GM21619 (cell line): Measurements from ENCODE around the gene PIN4.
"Not testable (repeated sequence)": the region's sequence is repeated elsewhere in the genome, so short reads cannot be mapped to it uniquely, and the experiment has no call there.

ENCODE experiments used
- ATAC-seq: cut with Tn5 transposase; IDR thresholded peaks from one replicate; pipeline ENCODE4 v1.9.1; 2021; ENCODE audit not compliant: unreplicated experiment

PIN4 gene

GRCh38 chrX:72181178-72182125 lies at the start of gene PIN4:
Gene PIN4, plus strand, starts transcription at chrX:72181757. Its CDS starts 29 bp downstream, at chrX:72181786.
- ATAC-seq: peak; percentile 95

DNA sequence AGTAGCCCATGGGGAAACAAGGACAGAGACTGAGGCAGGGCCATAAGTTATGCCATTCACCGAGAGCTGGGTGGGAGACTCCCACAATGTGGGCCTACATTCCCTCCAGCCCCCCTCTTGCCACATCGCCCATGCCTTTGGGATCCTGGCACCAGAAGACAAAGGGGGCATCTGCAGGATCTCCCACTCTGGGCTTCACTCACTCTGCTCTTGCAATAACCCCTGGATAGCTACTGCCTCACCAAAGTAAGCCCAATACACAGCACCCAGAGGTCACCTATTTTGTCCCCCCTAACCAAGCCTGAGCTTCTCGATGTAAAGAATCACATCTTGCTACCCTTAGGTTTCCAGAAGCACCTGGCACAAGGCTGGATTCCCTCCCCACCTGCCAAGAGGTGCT lies 49.1 kb upstream of the PIN4 start:
- ATAC-seq: no peak

DNA sequence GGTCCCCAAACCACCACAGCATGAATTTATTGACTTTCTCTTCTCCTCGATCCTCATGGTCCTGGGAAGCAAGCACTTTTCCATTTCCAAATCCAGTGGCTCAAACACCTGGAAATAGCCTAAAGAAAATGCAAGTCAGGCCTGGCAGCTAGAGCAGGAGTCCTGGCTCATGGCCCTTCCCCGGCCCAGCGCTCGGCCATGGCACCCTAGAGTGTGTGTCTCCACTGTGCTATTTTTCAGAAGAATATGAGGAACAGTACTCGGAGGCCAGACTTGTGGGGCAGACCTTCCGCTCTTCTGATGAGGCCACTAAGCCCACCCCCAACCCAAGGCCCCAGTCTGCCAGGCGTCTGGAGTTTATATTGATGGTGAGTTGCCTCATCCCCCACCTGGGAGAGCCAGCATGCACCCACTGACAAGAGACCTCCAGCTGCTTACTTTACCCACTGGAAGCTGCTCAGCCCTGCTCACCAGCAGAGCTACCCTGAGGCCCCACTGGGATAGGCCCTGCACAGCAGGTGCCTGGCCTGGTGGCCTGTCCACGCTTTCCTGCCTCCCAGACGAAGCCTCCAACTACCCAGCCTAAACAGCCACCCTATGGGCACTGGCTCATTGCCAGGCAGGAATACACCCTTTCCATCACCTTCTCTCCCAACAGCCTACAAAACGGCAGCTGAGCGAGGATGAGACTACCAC lies 47.6 kb upstream of the PIN4 start:
- no peak for ATAC-seq

DNA sequence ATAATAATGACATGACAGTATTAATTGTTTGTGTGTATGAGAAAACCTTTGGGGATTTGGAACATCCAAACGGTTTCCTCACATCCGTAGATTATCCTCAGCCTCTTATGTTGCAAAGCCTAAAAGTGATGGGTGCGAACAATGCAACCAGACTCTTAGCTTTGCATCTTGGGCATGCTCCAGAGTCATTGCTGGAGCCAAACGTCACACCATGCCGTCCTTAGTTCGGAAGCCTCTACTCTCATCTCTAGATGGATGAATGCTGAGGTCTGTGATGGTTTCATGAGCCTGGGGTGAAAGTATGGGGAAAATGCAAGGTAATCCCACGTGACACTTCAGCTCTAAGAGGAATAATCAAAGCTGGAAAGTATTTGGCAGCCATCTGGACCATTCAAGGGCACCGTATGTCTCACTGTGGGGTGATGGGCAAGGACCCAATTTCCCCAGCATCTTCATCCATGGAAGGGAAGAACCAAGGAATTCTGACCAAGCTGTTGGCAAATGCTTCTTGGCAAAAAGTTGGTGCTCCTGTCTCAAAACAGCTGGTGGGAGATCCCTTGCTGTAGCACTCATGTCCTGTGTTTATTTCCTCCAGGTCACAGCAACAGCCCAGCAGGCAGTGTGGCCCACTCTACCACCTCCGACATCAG lies 43.6 kb upstream of the PIN4 start:
- no peak for ATAC-seq

DNA sequence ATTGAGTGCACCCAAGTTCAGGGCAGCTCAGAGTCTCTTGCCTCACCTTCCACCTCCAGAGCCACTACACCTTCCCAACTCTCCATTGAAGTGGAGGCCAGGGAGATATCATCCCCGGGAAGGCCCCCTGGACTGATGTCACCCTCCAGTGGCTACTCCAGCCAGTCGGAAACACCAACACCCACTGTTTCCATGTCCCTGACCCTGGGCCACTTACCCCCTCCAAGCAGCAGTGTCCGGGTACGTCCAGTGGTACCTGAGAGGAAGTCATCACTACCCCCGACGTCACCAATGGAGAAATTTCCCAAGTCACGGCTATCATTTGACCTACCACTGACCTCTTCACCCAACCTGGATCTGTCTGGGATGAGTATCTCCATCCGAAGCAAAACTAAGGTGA lies 42.0 kb upstream of the PIN4 start:
- no peak for ATAC-seq

DNA sequence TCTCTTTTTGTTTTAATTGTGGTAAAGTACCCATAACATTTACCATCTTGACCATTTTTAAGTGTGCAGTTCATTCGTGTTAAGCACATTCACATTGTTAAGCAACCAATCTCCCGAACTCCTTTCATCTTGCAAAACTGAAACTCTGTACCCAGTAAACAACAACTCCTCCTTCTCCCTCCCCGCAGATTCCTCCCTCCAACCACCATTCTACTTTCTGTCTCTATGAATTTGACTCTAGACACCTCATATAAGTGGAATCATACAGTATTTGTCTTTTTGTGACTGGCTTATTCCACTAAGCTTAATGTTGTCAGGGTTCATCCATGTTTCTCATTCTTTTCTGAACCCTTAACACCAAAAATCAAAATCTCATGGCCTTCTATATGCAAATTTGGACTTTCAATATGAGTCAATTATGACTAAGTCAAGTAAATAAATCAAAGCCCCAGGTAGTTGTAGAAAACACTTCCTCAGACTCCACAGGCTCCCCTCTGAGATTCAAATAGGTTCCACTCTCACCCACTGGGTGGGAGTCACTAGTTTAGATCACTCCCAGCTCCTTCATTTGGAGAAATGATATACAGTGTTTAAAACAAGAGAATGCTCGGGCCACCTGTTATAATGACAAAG lies 40.1 kb upstream of the PIN4 start:
- peak; percentile 62 for ATAC-seq

DNA sequence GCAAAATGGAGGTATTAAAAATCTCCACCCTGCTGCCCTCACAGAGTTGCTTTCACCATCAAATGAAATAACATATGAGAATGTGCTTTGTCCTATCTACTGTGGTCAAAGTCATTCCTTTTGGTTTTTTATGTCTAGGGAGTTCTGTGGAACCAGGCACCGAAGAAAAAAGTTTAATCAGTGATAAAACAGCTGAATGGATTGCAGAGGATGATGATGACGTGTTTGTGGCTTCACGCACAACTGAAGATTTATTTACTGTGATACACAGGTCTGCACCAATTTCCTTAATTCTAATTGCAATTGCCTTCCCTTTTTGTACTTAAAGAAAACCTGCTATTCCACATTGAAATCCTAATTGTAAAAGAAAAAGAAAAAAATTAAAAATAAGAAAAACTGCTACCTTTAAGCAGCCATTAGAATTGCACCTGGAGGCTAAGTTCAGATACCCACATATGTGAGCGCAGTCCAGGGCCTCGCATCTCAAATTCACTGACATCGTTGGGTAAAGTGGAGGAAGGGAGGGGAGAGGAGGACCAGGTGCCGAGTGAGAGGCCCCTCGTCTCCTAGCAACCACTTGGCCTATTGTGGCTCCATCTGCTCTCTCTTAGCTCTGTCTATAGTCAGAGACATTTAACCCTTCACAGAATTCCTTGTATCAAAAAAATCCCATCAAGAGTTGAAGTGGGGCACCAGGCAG lies 39.3 kb upstream of the PIN4 start:
- no peak for ATAC-seq

- no peak for ATAC-seq
Measured at GRCh38 chrX:72142794-72143608, 38.6 kb upstream of the PIN4 start.

DNA sequence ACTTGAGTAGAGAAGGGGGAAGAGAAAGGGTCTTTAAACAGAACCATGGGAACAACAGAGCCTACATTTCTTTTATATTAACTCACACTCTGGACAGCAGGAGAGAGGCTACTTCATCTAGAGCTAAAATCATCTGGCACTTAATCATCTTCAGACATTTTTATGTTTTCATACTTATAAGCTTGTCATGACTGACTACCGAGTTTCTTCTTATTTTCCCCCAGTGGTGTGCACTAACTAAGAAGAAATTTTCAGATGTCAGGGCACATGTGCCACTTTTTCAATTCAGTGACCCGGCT lies 38.0 kb upstream of the PIN4 start:
- ATAC-seq: no peak

DNA sequence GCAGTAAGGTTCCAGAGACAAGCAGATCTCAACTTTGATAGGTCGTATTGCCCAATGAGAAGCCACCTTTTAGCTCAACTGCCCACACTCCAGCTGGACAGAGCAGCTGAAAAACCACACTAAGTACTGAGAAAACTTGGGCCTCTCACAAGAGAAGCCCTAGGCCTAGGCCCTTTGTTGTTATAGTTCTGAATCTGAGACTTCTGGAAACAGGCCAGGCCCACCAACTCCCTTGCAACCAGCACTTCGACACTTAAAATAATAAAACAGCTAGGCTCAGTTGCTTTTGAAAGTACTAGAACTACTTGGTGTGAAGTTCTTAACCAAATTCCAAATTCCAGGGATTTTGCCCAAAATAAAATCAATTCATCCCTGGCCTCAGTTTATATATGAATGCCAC lies 36.4 kb upstream of the PIN4 start:
- ATAC-seq: no peak

GRCh38 chrX:72146527-72146926 lies 35.0 kb upstream of the PIN4 start:
- no peak for ATAC-seq

- no peak for ATAC-seq
Measured at GRCh38 chrX:72158773-72159172, 22.8 kb upstream of the PIN4 start.

- no peak for ATAC-seq
Measured at GRCh38 chrX:72159769-72160168, 21.8 kb upstream of the PIN4 start.

- no peak for ATAC-seq
Measured at GRCh38 chrX:72165551-72165950, 16.0 kb upstream of the PIN4 start.

GRCh38 chrX:72169008-72169728 lies 12.4 kb upstream of the PIN4 start:
- ATAC-seq: no peak

DNA sequence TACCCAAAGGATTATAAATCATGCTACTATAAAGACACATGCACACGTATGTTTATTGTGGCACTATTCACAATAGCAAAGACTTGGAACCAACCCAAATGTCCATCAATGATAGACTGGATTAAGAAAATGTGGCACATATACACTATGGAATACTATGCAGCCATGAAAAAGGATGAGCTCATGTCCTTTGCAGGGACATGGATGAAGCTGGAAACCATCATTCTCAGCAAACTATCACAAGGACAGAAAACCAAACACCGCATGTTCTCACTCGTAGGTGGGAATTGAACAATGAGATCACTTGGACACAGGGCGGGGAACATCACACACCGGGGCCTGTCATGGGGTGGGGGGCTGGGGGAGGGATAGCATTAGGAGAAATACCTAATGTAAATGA lies 5.3 kb upstream of the PIN4 start:
- ATAC-seq: not testable (repeated sequence)

DNA sequence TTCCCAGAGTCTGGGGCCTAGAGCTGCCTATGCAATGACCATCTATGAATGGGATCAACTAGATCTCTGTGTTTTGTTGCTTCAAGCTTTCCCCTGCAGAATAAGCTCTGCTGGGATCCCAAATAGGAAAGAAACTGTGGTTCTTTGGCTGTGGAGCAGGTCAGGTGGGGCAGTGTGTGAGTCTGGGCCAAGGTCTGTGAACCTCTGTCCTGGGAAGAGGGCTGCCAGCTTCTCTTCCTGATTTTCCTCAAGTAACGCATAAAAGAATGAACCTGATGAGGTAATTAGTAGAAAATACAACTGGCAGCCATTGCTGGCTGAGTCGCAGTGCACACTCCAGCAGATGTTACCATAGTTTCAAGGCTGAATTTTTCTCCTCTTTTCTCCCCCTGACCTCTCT lies 4.6 kb upstream of the PIN4 start:
- no peak for ATAC-seq

GRCh38 chrX:72180539-72180938 lies 1.0 kb upstream of the PIN4 start:
- no peak for ATAC-seq

DNA sequence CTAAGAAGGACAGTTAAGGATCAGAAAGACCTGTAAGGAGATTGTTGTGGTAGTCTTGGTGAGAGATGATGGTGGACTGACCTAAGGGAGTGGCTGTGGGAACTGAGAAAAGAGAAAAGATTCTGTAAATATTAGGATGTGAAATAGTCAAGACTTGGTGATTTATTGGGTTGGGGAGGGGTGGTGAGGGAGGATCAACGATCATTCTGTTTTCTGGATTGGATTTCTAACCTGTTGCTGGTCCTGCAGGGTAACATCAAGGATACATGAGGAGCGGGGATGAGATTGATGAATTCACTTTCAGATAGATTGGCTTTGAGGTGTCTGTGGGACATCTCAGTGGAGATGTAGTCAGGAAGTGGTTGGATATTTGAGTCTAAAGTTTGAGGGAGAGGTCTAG lies 1.4 kb downstream of the PIN4 start:
- ATAC-seq: no peak
